Measurements from ENCODE around the gene CDH23. TPM values are rescaled to one million over a fixed set of nuclear protein-coding genes. Genes with fewer than 3 reads are reported as not detected.

The CDH23 gene
- total and polyA plus RNA-seq, 2 donors = 3.6 to 9.9 TPM

- H3K27ac ChIP-seq (ENCODE audit: low read depth) = no peak overlapping the region
- H3K4me1 ChIP-seq (ENCODE audit: insufficient read depth) = peaks cover 1% of the 10 kb centered on the region
- 78% methylated on average over 11 of the region's 11 CpGs for WGBS
- H3K36me3 ChIP-seq (ENCODE audit: insufficient read depth) = no peaks in the 10 kb centered on the region
- no peak overlapping the region for H3K4me3 ChIP-seq (ENCODE audit: low read depth, low read length)
- DNase-seq (ENCODE audit: extremely low spot score) = no peak
These were observed 366.8 kb downstream of the CDH23 start for GRCh38 chr10:71763352-71764127.

GRCh38 chr10:71765176-71765904 lies 368.6 kb downstream of the CDH23 start:
- Histone ChIP-seq H3K4me1 (ENCODE audit: insufficient read depth) (peaks cover under 1% of the 10 kb centered on the region), H3K27ac (ENCODE audit: low read depth) (peak overlapping the region; percentile 68), H3K36me3 (ENCODE audit: insufficient read depth) (no peaks in the 10 kb centered on the region), H3K4me3 (ENCODE audit: low read depth, low read length) (no peak overlapping the region)
- DNase-seq (ENCODE audit: extremely low spot score) = no peak
- 53% methylated on average over 8 of the region's 8 CpGs for WGBS

DNA sequence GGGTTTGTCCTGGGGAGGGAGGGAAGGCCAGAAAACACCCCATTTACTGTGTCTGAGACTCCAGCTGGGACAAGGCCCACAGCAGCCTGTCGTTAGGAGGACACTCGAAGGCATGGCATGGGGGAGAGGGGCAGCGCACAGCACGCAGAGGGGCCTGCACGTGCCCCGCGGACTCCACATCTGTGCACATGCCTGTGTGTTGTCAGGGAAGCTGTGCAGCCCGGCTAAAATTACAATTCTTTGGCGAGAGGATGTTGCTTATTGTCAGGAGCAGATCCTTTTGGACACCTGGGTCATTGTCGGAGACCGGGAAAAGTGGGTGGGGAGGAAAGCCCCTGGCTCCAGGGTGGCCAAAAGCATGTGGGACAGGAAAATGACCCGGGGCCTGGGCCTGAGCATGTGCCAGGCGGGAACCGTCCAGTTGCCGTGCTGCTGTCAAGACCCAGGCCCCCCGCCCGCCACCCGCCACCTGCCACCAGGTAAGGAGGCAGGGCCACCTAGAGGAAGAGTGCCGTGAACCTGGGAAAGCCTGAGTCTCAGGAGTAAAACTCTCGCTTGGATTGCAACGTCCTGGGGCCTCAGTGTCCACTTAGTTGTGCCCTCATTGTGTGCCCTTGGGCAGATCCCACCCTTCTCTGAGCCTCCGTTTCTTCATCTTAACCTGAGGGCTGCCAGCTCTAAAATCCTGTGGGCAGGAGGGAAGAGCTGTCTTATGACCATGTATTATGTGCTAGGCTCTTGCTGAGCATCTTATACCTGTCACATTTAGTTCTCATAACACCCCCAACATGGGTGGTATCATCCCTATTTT lies 369.4 kb downstream of the CDH23 start:
- no peak for DNase-seq (ENCODE audit: extremely low spot score)
- Histone ChIP-seq H3K36me3 (ENCODE audit: insufficient read depth) (no peaks in the 10 kb centered on the region), H3K4me1 (ENCODE audit: insufficient read depth) (no peaks in the 10 kb centered on the region), H3K27ac (ENCODE audit: low read depth) (peak overlapping the region; percentile 76), H3K4me3 (ENCODE audit: low read depth, low read length) (no peak overlapping the region)
- WGBS = 80% methylated on average over 22 of the region's 22 CpGs

GRCh38 chr10:71766717-71767419 lies 370.1 kb downstream of the CDH23 start:
- Histone ChIP-seq H3K27ac (ENCODE audit: low read depth) (peak overlapping the region; percentile 76), H3K4me3 (ENCODE audit: low read depth, low read length) (no peak overlapping the region), H3K4me1 (ENCODE audit: insufficient read depth) (no peaks in the 10 kb centered on the region), H3K36me3 (ENCODE audit: insufficient read depth) (no peaks in the 10 kb centered on the region)
- WGBS = 31% methylated on average over 10 of the region's 10 CpGs
- DNase-seq (ENCODE audit: extremely low spot score) = peak; percentile 41

DNA sequence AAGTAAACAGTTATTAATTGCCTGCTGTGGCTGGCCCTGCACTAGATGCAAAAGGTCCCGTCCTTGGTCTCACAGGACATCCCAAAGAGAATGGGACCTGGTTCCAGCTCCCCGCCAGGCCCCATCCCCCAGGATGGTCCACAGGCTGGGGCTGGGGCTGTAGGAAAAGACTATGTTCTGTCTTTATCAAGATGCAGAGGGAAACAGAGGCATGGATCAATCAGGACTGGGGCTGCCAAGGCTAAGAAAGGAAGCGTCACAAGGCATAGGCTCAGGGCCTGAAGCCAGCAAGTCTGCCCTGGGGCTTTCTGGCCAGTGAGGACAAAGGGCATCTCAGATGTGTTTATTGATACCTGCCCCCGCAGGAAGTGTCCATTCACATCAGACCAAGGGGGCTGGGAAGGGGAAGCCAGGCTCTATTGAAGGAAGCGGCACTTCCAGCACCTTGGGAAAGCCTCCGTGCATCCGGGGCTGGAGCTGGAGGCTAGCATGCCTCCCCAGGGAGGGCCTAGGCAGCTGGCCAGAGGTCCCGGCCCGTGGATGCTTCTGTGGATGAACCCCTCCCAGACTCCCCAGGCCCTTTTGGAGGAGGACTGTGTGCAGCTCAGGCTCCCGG lies 370.8 kb downstream of the CDH23 start:
- H3K4me1 ChIP-seq (ENCODE audit: insufficient read depth) = no peaks in the 10 kb centered on the region
- WGBS = 31% methylated on average over 10 of the region's 10 CpGs
- H3K27ac ChIP-seq (ENCODE audit: low read depth) = peak overlapping the region; percentile 76
- no peak overlapping the region for H3K4me3 ChIP-seq (ENCODE audit: low read depth, low read length)
- no peak for DNase-seq (ENCODE audit: extremely low spot score)
- H3K36me3 ChIP-seq (ENCODE audit: insufficient read depth) = no peaks in the 10 kb centered on the region

DNA sequence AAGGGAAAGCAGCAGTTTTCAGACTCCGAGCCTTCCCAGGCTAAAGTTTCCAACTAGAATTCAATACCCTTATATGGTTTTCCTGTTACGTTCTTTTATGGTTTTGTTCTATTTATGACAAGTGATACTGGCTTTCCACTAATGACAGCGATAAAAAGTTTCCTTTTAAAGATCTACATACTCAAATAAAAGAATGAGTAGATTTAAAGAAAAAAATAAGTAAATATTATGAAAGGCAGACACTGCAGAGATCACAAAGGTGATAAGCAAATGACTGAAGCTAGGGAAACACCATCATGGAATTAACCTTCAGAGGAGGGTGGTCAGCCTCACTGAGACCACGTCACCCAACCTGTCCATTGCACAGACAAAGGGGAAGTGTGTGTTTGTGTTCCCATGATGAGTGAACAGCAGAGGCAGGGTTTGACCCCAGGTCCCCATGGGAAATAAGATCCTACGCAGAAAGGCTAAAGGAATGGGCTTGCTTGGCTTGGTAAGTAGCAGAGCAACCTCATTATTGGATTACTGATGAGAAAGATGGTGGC lies 372.6 kb downstream of the CDH23 start:
- no peak overlapping the region for H3K4me3 ChIP-seq (ENCODE audit: low read depth, low read length)
- peak overlapping the region; percentile 57 for H3K27ac ChIP-seq (ENCODE audit: low read depth)
- H3K4me1 ChIP-seq (ENCODE audit: insufficient read depth) = no peaks in the 10 kb centered on the region
- 18% methylated on average over 5 of the region's 5 CpGs for WGBS
- H3K36me3 ChIP-seq (ENCODE audit: insufficient read depth) = no peaks in the 10 kb centered on the region
- DNase-seq (ENCODE audit: extremely low spot score) = peak; percentile 29

DNA sequence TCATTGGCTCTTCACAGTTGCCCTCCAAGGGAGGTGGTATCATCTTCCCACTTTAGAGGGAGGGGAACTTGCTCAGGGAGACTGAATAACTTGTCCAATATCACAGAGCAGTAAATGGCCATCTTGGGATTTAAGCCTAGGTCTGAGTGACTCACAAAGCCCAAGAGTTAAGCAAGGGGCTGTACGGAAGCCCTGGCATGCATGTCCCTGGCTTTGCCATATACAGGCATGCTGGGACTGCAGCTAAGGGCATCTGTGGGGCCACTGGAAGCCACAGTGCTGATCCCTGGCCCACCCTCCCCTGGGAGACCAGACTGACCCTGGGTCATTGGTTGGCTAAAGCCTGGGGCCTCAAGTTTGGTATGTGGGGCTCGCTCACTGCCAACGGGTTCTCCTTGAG lies 373.5 kb downstream of the CDH23 start:
- Histone ChIP-seq H3K4me3 (ENCODE audit: low read depth, low read length) (no peak overlapping the region), H3K27ac (ENCODE audit: low read depth) (peak overlapping the region; percentile 51), H3K36me3 (ENCODE audit: insufficient read depth) (no peaks in the 10 kb centered on the region), H3K4me1 (ENCODE audit: insufficient read depth) (no peaks in the 10 kb centered on the region)
- DNase-seq (ENCODE audit: extremely low spot score) = no peak
- WGBS = 84% methylated on average over 3 of the region's 3 CpGs

GRCh38 chr10:71770789-71771188 lies 374.1 kb downstream of the CDH23 start:
- Histone ChIP-seq H3K36me3 (ENCODE audit: insufficient read depth) (no peaks in the 10 kb centered on the region), H3K4me1 (ENCODE audit: insufficient read depth) (no peaks in the 10 kb centered on the region), H3K4me3 (ENCODE audit: low read depth, low read length) (no peak overlapping the region), H3K27ac (ENCODE audit: low read depth) (peak overlapping the region; percentile 51)
- no peak for DNase-seq (ENCODE audit: extremely low spot score)
- WGBS = 84% methylated on average over 3 of the region's 3 CpGs

DNA sequence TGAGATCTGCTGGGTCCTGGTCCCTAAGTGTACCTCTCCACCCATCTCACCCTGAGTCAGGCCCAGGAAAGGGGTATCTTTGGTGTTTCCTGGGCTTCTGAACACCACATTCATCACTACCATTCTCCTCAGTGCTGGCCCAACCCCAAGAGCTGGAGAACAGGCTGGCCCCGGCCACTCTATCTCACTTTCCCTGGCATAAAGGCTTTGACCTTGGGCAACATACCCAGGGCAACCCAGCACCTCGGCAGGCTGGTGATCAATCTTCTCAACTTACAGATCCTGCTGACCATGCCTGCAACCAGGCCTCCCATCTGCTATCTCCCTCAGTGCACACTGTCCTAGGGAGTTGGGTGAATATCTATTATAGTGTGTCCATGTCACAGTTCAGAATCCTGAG lies 374.5 kb downstream of the CDH23 start:
- peak overlapping the region; percentile 78 for H3K4me3 ChIP-seq (ENCODE audit: low read depth, low read length)
- no peaks in the 10 kb centered on the region for H3K4me1 ChIP-seq (ENCODE audit: insufficient read depth)
- WGBS = 59% methylated on average over 2 of the region's 2 CpGs
- H3K36me3 ChIP-seq (ENCODE audit: insufficient read depth) = no peaks in the 10 kb centered on the region
- peak overlapping the region; percentile 12 for H3K27ac ChIP-seq (ENCODE audit: low read depth)
- no peak for DNase-seq (ENCODE audit: extremely low spot score)

- H3K27ac ChIP-seq (ENCODE audit: low read depth) = peak overlapping the region; percentile 96
- DNase-seq (ENCODE audit: extremely low spot score) = no peak
- 4% methylated on average over 2 of the region's 2 CpGs for WGBS
- no peaks in the 10 kb centered on the region for H3K36me3 ChIP-seq (ENCODE audit: insufficient read depth)
- H3K4me1 ChIP-seq (ENCODE audit: insufficient read depth) = no peaks in the 10 kb centered on the region
- peak overlapping the region; percentile 78 for H3K4me3 ChIP-seq (ENCODE audit: low read depth, low read length)
These were observed 375.3 kb downstream of the CDH23 start for GRCh38 chr10:71771821-71772617.

GRCh38 chr10:71772832-71773220 lies 376.1 kb downstream of the CDH23 start:
- 33% methylated on average over 4 of the region's 4 CpGs for WGBS
- peak overlapping the region; percentile 96 for H3K27ac ChIP-seq (ENCODE audit: low read depth)
- H3K36me3 ChIP-seq (ENCODE audit: insufficient read depth) = no peaks in the 10 kb centered on the region
- no peaks in the 10 kb centered on the region for H3K4me1 ChIP-seq (ENCODE audit: insufficient read depth)
- H3K4me3 ChIP-seq (ENCODE audit: low read depth, low read length) = peak overlapping the region; percentile 78
- no peak for DNase-seq (ENCODE audit: extremely low spot score)

All from urinary bladder (tissue), 4 donors.